Karpas-422 (cell line): ENCODE results near the gene SCUBE1. TPM values are rescaled to one million over a fixed set of nuclear protein-coding genes. Genes with fewer than 3 reads are reported as not detected.
"Not testable (repeated sequence)": the region's sequence is repeated elsewhere in the genome, so short reads cannot be mapped to it uniquely, and the experiment has no call there.

Experiments used
- DNase-seq: peaks from one replicate; pipeline ENCODE4 v3.0.0-alpha.2; 2015
- H2AFZ ChIP-seq: fragments of 200-600 bp; sonication (generic); 2 replicates; pipeline ENCODE4 v1.6.1; 2014; ENCODE audit warnings: antibody characterized with exemption, low read length, mixed read lengths
- H3K27ac ChIP-seq: fragments of 200-600 bp; sonication (generic); 2 replicates; pipeline ENCODE4 v1.5.1; 2014; ENCODE audit warnings: mild to moderate bottlenecking, low read length, moderate library complexity
- H3K27me3 ChIP-seq: fragments of 200-600 bp; sonication (generic); 2 replicates; pipeline ENCODE4 v1.6.1; 2014; ENCODE audit warnings: low read length, mixed read lengths
- H3K36me3 ChIP-seq: fragments of 200-600 bp; sonication (generic); 2 replicates; pipeline ENCODE4 v1.6.1; 2014; ENCODE audit warnings: low read length, mixed read lengths; ENCODE audit not compliant: insufficient read depth
- H3K4me1 ChIP-seq: fragments of 200-600 bp; sonication (generic); 2 replicates; pipeline ENCODE4 v1.6.1; 2014; ENCODE audit warnings: mild to moderate bottlenecking, low read length, mixed read lengths
- H3K4me2 ChIP-seq: fragments of 200-600 bp; sonication (generic); 2 replicates; pipeline ENCODE4 v1.6.1; 2014; ENCODE audit warnings: low read length, low read depth, mild to moderate bottlenecking; ENCODE audit not compliant: poor library complexity, severe bottlenecking
- H3K4me3 ChIP-seq: fragments of 200-600 bp; sonication (generic); 2 replicates; pipeline ENCODE4 v1.5.1; 2014; ENCODE audit warnings: mild to moderate bottlenecking, antibody characterized with exemption, low read length, mixed read lengths
- H3K79me2 ChIP-seq: fragments of 200-600 bp; sonication (generic); 2 replicates; pipeline ENCODE4 v1.6.1; 2014; ENCODE audit warnings: mild to moderate bottlenecking, low read length, mixed read lengths
- H3K9ac ChIP-seq: fragments of 200-600 bp; sonication (generic); 2 replicates; pipeline ENCODE4 v1.6.0; 2014; ENCODE audit warnings: low read length
- H3K9me2 ChIP-seq: fragments of 200-600 bp; sonication (generic), shearing (Covaris generic); replicated peaks from 2 replicates; pipeline ENCODE4 v1.6.0; 2014; ENCODE audit warnings: mild to moderate bottlenecking, low read length, moderate library complexity; ENCODE audit not compliant: insufficient read depth
- H3K9me3 ChIP-seq: fragments of 300-700, 200-600 bp; sonication (generic); 2 replicates; pipeline ENCODE4 v1.6.1; 2014; ENCODE audit warnings: low read length, mixed read lengths
- H4K20me1 ChIP-seq: fragments of 200-600 bp; sonication (generic); 2 replicates; pipeline ENCODE4 v1.6.1; 2014; ENCODE audit warnings: mild to moderate bottlenecking, antibody characterized with exemption, low read length, low read depth; ENCODE audit not compliant: insufficient read depth
- total RNA-seq: library from RNA; depleted of rRNA; stranded (reverse); fragments of >200 nt; shearing (Covaris generic); gene quantifications from 2 replicates; pipeline ENCODE4 v1.2.3, GENCODE V29; 2014; ENCODE audit warnings: low replicate concordance

The SCUBE1 gene
- total RNA-seq, 1 experiment from 2014 or later, result not detected

GRCh38 chr22:43287441-43287840 is 55.7 kb downstream of the SCUBE1 start:
- H3K4me2 ChIP-seq, result no peak overlapping the region
- H3K27me3 ChIP-seq, result no peaks in the 10 kb centered on the region
- no peak for DNase-seq
- no peaks in the 10 kb centered on the region for H3K9me3 ChIP-seq
- H3K36me3 ChIP-seq, result no peaks in the 10 kb centered on the region
- H3K9ac ChIP-seq, result no peak overlapping the region
- H3K9me2 ChIP-seq, result no peaks in the 10 kb centered on the region
- H3K79me2 ChIP-seq, result no peaks in the 10 kb centered on the region
- H3K4me3 ChIP-seq, result no peak overlapping the region
- H3K4me1 ChIP-seq, result peaks cover 2% of the 10 kb centered on the region; the same call in 1 of the 2 replicates
- H4K20me1 ChIP-seq, result no peaks in the 10 kb centered on the region
- no peak overlapping the region for H2AFZ ChIP-seq
- H3K27ac ChIP-seq, result no peak overlapping the region

DNA sequence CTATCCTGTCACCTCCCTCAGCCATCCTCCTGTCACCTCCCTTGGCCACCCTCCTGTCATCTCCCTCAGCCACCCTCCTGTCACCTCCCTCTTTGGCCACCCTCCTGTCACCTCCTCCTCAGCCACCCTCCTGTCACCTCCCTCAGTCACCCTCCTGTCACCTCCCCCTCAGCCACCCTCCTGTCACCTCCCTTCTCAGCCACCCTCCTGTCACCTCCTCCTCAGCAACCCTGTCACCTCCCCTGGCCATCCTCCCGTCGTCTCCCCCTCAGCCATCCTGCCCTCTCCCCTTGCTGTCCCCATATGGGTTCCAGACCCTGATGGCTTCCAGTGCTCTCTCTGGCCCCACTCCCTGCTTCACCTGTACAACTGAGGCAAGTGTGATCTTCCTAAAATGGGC is 61.8 kb downstream of the SCUBE1 start:
- no peak for DNase-seq
- no peak overlapping the region for H3K4me3 ChIP-seq
- H3K9me3 ChIP-seq, result no peaks in the 10 kb centered on the region
- no peaks in the 10 kb centered on the region for H3K36me3 ChIP-seq
- no peaks in the 10 kb centered on the region for H3K4me1 ChIP-seq
- no peaks in the 10 kb centered on the region for H3K27me3 ChIP-seq
- H3K27ac ChIP-seq, result no peak overlapping the region
- no peak overlapping the region for H3K4me2 ChIP-seq
- H4K20me1 ChIP-seq, result no peaks in the 10 kb centered on the region
- no peaks in the 10 kb centered on the region for H3K79me2 ChIP-seq
- H3K9ac ChIP-seq, result no peak overlapping the region
- no peaks in the 10 kb centered on the region for H3K9me2 ChIP-seq
- no peak overlapping the region for H2AFZ ChIP-seq

- not testable (repeated sequence) for H3K4me2 ChIP-seq, H3K79me2 ChIP-seq, H3K9me3 ChIP-seq, H3K27ac ChIP-seq, H2AFZ ChIP-seq, H3K27me3 ChIP-seq, H3K9me2 ChIP-seq, H4K20me1 ChIP-seq, H3K9ac ChIP-seq, H3K4me3 ChIP-seq, H3K36me3 ChIP-seq, H3K4me1 ChIP-seq, DNase-seq
Observed at GRCh38 chr22:43280523-43280886, 62.7 kb downstream of the SCUBE1 start.

DNA sequence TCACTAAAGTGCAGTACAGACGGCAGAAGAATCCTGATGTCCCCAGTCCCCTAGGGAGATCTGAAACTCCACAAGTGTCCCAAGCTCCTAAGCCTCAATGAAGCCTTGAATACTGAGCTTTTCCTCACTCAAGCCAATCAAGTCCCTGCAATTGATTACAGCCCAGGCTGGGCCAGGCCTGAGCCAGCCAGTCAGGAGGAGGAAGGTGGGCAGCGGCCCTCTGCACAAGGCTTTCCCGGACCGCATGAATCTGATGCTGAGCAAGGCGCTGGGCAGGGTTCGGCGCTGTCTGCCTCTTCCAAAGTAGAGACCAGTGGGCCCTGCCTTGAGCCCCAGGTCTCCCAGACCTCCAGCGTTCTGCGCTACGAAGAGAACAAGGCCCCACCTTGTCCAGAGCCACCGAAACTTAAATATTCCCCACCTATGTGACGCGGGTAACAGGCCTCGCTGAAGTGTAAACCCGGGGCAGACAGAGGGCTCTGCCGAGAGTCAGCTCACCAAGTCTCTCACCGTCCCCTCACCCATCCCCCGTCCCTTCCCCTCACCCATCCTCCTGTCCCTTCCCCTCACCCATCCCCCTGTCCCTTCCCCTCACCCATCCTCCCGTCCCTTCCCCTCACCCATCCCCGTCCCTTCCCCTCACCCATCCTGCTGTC is 63.2 kb downstream of the SCUBE1 start:
- Histone ChIP-seq H3K4me1 (no peaks in the 10 kb centered on the region), H3K27me3 (no peaks in the 10 kb centered on the region), H3K4me3 (no peak overlapping the region), H3K79me2 (no peaks in the 10 kb centered on the region), H3K9me3 (no peaks in the 10 kb centered on the region), H3K27ac (no peak overlapping the region), H3K4me2 (no peak overlapping the region), H3K36me3 (no peaks in the 10 kb centered on the region), H4K20me1 (no peaks in the 10 kb centered on the region), H3K9ac (no peak overlapping the region), H3K9me2 (no peaks in the 10 kb centered on the region), H2AFZ (no peak overlapping the region)
- no peak for DNase-seq

- Histone ChIP-seq H4K20me1 (no peaks in the 10 kb centered on the region), H3K36me3 (no peaks in the 10 kb centered on the region), H3K4me3 (no peak overlapping the region), H3K9ac (no peak overlapping the region), H3K9me3 (no peaks in the 10 kb centered on the region), H3K79me2 (no peaks in the 10 kb centered on the region), H2AFZ (no peak overlapping the region), H3K9me2 (no peaks in the 10 kb centered on the region), H3K4me1 (no peaks in the 10 kb centered on the region), H3K4me2 (no peak overlapping the region), H3K27ac (no peak overlapping the region), H3K27me3 (no peaks in the 10 kb centered on the region)
- no peak for DNase-seq
Observed at GRCh38 chr22:43277987-43278601, 65.1 kb downstream of the SCUBE1 start.

- Histone ChIP-seq H3K9ac (no peak overlapping the region), H3K4me1 (no peaks in the 10 kb centered on the region), H3K27ac (no peak overlapping the region), H3K4me3 (no peak overlapping the region), H3K27me3 (no peaks in the 10 kb centered on the region), H3K36me3 (no peaks in the 10 kb centered on the region), H3K9me3 (no peaks in the 10 kb centered on the region), H2AFZ (no peak overlapping the region), H4K20me1 (no peaks in the 10 kb centered on the region), H3K9me2 (no peaks in the 10 kb centered on the region), H3K4me2 (no peak overlapping the region), H3K79me2 (no peaks in the 10 kb centered on the region)
- no peak for DNase-seq
Observed at GRCh38 chr22:43277091-43277490, 66.1 kb downstream of the SCUBE1 start.

GRCh38 chr22:43276321-43276720 is 66.9 kb downstream of the SCUBE1 start:
- no peaks in the 10 kb centered on the region for H4K20me1 ChIP-seq
- H3K4me2 ChIP-seq, result no peak overlapping the region
- no peak for DNase-seq
- no peaks in the 10 kb centered on the region for H3K9me2 ChIP-seq
- no peaks in the 10 kb centered on the region for H3K27me3 ChIP-seq
- no peak overlapping the region for H3K4me3 ChIP-seq
- no peak overlapping the region for H3K27ac ChIP-seq
- H2AFZ ChIP-seq, result no peak overlapping the region
- no peaks in the 10 kb centered on the region for H3K9me3 ChIP-seq
- H3K36me3 ChIP-seq, result no peaks in the 10 kb centered on the region
- no peak overlapping the region for H3K9ac ChIP-seq
- no peaks in the 10 kb centered on the region for H3K79me2 ChIP-seq
- H3K4me1 ChIP-seq, result no peaks in the 10 kb centered on the region

DNA sequence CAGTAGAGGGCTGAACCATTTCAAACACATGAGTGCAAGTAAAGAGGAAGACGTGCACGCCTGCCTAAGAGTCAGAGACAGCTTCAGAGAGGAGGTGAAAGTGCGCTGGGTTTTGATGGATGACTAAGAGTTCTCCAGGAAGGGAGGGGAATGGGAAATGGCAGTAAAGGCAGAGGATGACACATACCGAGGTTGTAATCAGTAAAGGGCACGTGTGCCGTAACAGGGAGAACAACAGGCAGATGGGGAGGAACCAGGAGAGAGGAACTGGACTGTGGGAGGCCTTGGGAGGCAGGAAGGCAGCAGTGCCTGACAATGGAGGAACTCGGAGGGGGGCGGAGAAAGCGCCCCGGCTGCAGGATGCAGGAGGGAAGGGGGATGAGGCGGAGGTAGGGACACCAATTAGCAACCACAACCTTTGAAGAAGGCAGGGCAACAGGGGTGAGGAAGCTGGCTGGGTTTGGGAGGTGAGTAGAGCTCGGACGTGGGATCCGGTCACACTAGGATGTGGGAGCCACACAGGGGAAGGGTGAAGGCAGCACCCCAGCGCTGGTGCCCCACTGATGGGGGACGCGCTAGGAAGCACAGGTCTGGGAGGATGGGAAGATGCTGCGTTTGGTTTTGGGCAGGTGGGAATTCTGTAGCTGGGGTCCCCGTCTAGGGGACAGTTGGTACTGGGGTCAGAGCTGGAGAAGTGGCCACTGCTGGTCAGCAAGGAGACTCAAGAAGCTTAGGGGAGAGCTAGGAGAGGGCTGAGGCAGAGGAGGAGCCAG is 67.4 kb downstream of the SCUBE1 start:
- no peak overlapping the region for H3K9ac ChIP-seq
- H2AFZ ChIP-seq, result no peak overlapping the region
- no peak overlapping the region for H3K4me2 ChIP-seq

More for the DNA sequence above, 67.4 kb downstream of the SCUBE1 start:
- no peak for DNase-seq
- no peak overlapping the region for H3K4me3 ChIP-seq
- no peaks in the 10 kb centered on the region for H3K4me1 ChIP-seq
- H3K36me3 ChIP-seq, result no peaks in the 10 kb centered on the region
- no peaks in the 10 kb centered on the region for H3K27me3 ChIP-seq
- H3K27ac ChIP-seq, result no peak overlapping the region
- H3K9me3 ChIP-seq, result no peaks in the 10 kb centered on the region
- no peaks in the 10 kb centered on the region for H3K9me2 ChIP-seq
- no peaks in the 10 kb centered on the region for H3K79me2 ChIP-seq
- no peaks in the 10 kb centered on the region for H4K20me1 ChIP-seq
